Measurements from ENCODE around the gene ZC3HAV1.

The ZC3HAV1 gene

DNA sequence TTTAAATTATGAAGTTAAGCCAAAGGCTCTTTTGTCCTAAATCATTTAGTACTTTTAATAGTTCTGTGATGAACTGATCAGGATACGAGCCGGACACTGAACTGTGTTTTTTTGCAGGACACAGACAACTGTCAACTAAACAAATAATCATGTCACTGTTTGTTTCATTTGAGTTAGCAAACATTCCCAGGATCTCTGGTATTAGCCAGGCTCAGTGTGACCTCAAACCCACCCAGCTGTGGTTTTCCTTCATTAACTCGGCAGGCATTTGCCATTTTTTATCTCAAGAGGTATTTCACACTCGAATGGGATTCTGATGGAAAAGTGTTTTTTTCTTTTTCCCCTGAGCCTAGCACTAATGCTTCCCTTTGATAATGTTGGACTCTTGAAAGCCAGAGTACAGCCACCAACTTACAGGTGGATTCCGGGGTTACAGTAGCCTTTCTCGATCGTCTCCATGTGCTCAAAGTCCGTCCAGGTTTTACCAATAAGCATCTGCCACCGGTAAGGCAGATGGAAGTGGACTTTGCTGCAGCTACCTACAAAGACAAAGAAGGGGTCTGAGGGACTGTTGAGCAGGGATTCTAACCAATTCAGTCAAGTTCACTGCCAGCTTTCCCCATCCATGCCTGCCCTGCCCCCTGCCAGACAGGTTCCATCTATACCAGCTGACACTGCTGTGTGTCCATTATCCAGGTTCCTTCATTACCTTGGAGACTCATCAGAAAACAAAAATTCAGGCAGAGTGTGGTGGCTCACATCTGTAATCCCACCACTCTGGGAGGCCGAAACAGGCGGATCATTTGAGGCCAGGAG is 33.4 kb downstream of the ZC3HAV1 start:
- DNase-seq (ENCODE audit: low read depth in 1 of 2, low spot score in 1 of 2): no peak
- Histone ChIP-seq H3K27ac (replicated peaks) (no peak overlapping the region), H3K4me3 (replicated peaks; ENCODE audit: insufficient read depth, low read length) (no peak overlapping the region), H3K27me3 (ENCODE audit: insufficient read depth, poor library complexity, severe bottlenecking) (no peaks in the 10 kb centered on the region)
- TF ChIP-seq POLR2AphosphoS5 (IDR thresholded peaks at IDR 0.05; ENCODE audit: low read depth): no peak
- TF ChIP-seq, protein P1, sequence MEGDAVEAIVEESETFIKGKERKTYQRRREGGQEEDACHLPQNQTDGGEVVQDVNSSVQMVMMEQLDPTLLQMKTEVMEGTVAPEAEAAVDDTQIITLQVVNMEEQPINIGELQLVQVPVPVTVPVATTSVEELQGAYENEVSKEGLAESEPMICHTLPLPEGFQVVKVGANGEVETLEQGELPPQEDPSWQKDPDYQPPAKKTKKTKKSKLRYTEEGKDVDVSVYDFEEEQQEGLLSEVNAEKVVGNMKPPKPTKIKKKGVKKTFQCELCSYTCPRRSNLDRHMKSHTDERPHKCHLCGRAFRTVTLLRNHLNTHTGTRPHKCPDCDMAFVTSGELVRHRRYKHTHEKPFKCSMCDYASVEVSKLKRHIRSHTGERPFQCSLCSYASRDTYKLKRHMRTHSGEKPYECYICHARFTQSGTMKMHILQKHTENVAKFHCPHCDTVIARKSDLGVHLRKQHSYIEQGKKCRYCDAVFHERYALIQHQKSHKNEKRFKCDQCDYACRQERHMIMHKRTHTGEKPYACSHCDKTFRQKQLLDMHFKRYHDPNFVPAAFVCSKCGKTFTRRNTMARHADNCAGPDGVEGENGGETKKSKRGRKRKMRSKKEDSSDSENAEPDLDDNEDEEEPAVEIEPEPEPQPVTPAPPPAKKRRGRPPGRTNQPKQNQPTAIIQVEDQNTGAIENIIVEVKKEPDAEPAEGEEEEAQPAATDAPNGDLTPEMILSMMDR (IDR thresholded peaks at IDR 0.05; ENCODE audit: insufficient read depth, low read length): no peak

DNA sequence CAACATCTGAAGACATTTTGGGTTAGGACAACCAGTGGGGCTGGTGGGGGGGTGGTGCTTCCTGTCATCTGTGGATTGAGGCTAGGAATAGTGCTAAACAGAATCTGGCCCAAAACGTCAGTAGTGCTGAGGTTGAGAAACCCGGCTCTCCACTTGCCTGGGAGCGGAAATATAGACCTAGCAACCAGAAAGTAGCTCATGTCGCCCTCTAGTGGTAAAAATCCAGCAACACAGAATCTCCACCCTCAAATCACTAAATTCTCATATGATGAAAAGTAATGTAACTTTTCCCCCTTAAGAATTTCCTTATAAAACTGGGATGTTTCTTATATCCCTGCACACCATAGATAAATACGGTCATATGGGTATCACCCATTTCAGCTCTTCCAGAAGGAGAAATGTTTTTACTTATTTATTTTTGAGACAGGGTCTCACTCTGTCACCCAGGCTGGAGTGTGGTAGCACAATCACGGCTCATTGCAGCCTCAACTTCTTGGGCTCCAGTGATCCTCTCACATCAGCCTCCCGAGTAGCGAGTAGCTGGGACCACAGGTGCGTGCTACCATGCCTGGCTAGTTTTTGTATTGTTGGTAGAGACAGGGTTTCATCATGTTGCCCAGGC is 34.4 kb downstream of the ZC3HAV1 start:
- Histone ChIP-seq H3K27me3 (ENCODE audit: insufficient read depth, poor library complexity, severe bottlenecking) (no peaks in the 10 kb centered on the region), H3K27ac (replicated peaks) (no peak overlapping the region), H3K4me3 (replicated peaks; ENCODE audit: insufficient read depth, low read length) (no peak overlapping the region)
- TF ChIP-seq, protein P1 (IDR thresholded peaks at IDR 0.05; ENCODE audit: insufficient read depth, low read length): peak; percentile 68
- no peak for TF ChIP-seq GABPA (IDR thresholded peaks at IDR 0.05; ENCODE audit: low read depth)
- peak; percentile 47 to 72 for DNase-seq (ENCODE audit: low read depth in 1 of 2, low spot score in 1 of 2)

- H3K27me3 ChIP-seq (ENCODE audit: insufficient read depth, poor library complexity, severe bottlenecking): no peaks in the 10 kb centered on the region
- no peak for TF ChIP-seq POLR2AphosphoS5 (IDR thresholded peaks at IDR 0.05; ENCODE audit: low read depth)
- peak; percentile 72 for TF ChIP-seq SPI1 (IDR thresholded peaks at IDR 0.05; ENCODE audit: borderline replicate concordance, low read depth)
- TF ChIP-seq, protein P2, sequence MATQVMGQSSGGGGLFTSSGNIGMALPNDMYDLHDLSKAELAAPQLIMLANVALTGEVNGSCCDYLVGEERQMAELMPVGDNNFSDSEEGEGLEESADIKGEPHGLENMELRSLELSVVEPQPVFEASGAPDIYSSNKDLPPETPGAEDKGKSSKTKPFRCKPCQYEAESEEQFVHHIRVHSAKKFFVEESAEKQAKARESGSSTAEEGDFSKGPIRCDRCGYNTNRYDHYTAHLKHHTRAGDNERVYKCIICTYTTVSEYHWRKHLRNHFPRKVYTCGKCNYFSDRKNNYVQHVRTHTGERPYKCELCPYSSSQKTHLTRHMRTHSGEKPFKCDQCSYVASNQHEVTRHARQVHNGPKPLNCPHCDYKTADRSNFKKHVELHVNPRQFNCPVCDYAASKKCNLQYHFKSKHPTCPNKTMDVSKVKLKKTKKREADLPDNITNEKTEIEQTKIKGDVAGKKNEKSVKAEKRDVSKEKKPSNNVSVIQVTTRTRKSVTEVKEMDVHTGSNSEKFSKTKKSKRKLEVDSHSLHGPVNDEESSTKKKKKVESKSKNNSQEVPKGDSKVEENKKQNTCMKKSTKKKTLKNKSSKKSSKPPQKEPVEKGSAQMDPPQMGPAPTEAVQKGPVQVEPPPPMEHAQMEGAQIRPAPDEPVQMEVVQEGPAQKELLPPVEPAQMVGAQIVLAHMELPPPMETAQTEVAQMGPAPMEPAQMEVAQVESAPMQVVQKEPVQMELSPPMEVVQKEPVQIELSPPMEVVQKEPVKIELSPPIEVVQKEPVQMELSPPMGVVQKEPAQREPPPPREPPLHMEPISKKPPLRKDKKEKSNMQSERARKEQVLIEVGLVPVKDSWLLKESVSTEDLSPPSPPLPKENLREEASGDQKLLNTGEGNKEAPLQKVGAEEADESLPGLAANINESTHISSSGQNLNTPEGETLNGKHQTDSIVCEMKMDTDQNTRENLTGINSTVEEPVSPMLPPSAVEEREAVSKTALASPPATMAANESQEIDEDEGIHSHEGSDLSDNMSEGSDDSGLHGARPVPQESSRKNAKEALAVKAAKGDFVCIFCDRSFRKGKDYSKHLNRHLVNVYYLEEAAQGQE (IDR thresholded peaks at IDR 0.05; ENCODE audit: insufficient replicate concordance, low read depth): no peak
- no peak for DNase-seq (ENCODE audit: low read depth in 1 of 2, low spot score in 1 of 2)
Observed at GRCh38 chr7:139072796-139073195, 36.7 kb downstream of the ZC3HAV1 start.

DNA sequence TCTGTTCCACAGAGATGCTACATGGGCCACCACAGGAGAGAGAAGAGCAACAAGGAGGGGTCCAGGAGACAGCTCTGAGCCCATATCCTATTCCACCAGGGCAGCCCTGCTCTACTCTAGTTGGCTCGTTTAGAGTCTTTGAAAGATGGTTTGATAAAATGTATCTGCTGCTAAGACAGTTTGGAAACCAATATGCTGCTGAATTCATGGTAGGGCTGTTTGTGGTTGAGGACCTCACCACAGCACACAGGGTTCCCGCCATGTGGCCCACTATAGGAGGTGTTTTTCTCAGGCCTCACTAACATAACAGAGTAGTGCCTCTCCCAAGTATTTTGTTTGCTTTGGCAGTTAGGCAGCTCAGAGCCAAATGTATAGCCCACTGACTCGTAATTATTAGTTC is 37.8 kb downstream of the ZC3HAV1 start:
- no peak for TF ChIP-seq POLR2AphosphoS5 (IDR thresholded peaks at IDR 0.05; ENCODE audit: low read depth)
- TF ChIP-seq GABPA (IDR thresholded peaks at IDR 0.05; ENCODE audit: low read depth): no peak
- no peak for TF ChIP-seq SPI1 (IDR thresholded peaks at IDR 0.05; ENCODE audit: borderline replicate concordance, low read depth)
- TF ChIP-seq, protein P2 (IDR thresholded peaks at IDR 0.05; ENCODE audit: insufficient replicate concordance, low read depth): no peak
- TF ChIP-seq, protein P1 (IDR thresholded peaks at IDR 0.05; ENCODE audit: insufficient read depth, low read length): no peak
- no peaks in the 10 kb centered on the region for H3K27me3 ChIP-seq (ENCODE audit: insufficient read depth, poor library complexity, severe bottlenecking)
- no peak overlapping the region for H3K4me3 ChIP-seq (replicated peaks; ENCODE audit: insufficient read depth, low read length)
- DNase-seq (ENCODE audit: low read depth in 1 of 2, low spot score in 1 of 2): no peak
- no peak overlapping the region for H3K27ac ChIP-seq (replicated peaks)

More at GRCh38 chr7:139072796-139073195, 36.7 kb downstream of the ZC3HAV1 start:
- Histone ChIP-seq H3K4me3 (replicated peaks; ENCODE audit: insufficient read depth, low read length) (no peak overlapping the region), H3K27ac (replicated peaks) (no peak overlapping the region)

Data from HL-60 (cell line).